Karpas-422 (cell line): Measurements from ENCODE around the gene HSD17B4. TPM values are rescaled to one million over a fixed set of nuclear protein-coding genes. Genes with fewer than 3 reads are reported as not detected.

Experiments used
- DNase-seq: peaks from one replicate; pipeline ENCODE4 v3.0.0-alpha.2; 2015
- H2AFZ ChIP-seq: fragments of 200-600 bp; sonication (generic); 2 replicates; pipeline ENCODE4 v1.6.1; 2014; ENCODE audit warnings: antibody characterized with exemption, low read length, mixed read lengths
- H3K27ac ChIP-seq: fragments of 200-600 bp; sonication (generic); 2 replicates; pipeline ENCODE4 v1.5.1; 2014; ENCODE audit warnings: mild to moderate bottlenecking, low read length, moderate library complexity
- H3K27me3 ChIP-seq: fragments of 200-600 bp; sonication (generic); 2 replicates; pipeline ENCODE4 v1.6.1; 2014; ENCODE audit warnings: low read length, mixed read lengths
- H3K36me3 ChIP-seq: fragments of 200-600 bp; sonication (generic); 2 replicates; pipeline ENCODE4 v1.6.1; 2014; ENCODE audit warnings: low read length, mixed read lengths; ENCODE audit not compliant: insufficient read depth
- H3K4me1 ChIP-seq: fragments of 200-600 bp; sonication (generic); 2 replicates; pipeline ENCODE4 v1.6.1; 2014; ENCODE audit warnings: mild to moderate bottlenecking, low read length, mixed read lengths
- H3K4me2 ChIP-seq: fragments of 200-600 bp; sonication (generic); 2 replicates; pipeline ENCODE4 v1.6.1; 2014; ENCODE audit warnings: low read length, low read depth, mild to moderate bottlenecking; ENCODE audit not compliant: poor library complexity, severe bottlenecking
- H3K4me3 ChIP-seq: fragments of 200-600 bp; sonication (generic); 2 replicates; pipeline ENCODE4 v1.5.1; 2014; ENCODE audit warnings: mild to moderate bottlenecking, antibody characterized with exemption, low read length, mixed read lengths
- H3K79me2 ChIP-seq: fragments of 200-600 bp; sonication (generic); 2 replicates; pipeline ENCODE4 v1.6.1; 2014; ENCODE audit warnings: mild to moderate bottlenecking, low read length, mixed read lengths
- H3K9ac ChIP-seq: fragments of 200-600 bp; sonication (generic); 2 replicates; pipeline ENCODE4 v1.6.0; 2014; ENCODE audit warnings: low read length
- H3K9me2 ChIP-seq: fragments of 200-600 bp; sonication (generic), shearing (Covaris generic); replicated peaks from 2 replicates; pipeline ENCODE4 v1.6.0; 2014; ENCODE audit warnings: mild to moderate bottlenecking, low read length, moderate library complexity; ENCODE audit not compliant: insufficient read depth
- H3K9me3 ChIP-seq: fragments of 300-700, 200-600 bp; sonication (generic); 2 replicates; pipeline ENCODE4 v1.6.1; 2014; ENCODE audit warnings: low read length, mixed read lengths
- H4K20me1 ChIP-seq: fragments of 200-600 bp; sonication (generic); 2 replicates; pipeline ENCODE4 v1.6.1; 2014; ENCODE audit warnings: mild to moderate bottlenecking, antibody characterized with exemption, low read length, low read depth; ENCODE audit not compliant: insufficient read depth
- total RNA-seq: library from RNA; depleted of rRNA; stranded (reverse); fragments of >200 nt; shearing (Covaris generic); gene quantifications from 2 replicates; pipeline ENCODE4 v1.2.3, GENCODE V29; 2014; ENCODE audit warnings: low replicate concordance; rRNA removed

HSD17B4 gene
- 57.6 and 127 TPM in 2 replicates for total RNA-seq

GRCh38 chr5:119452373-119453039 is at the start of gene HSD17B4:
Gene HSD17B4 (plus strand): TSS chr5:119452497. CDS start chr5:119452576, 79 bp downstream.
- peak; percentile 94 for DNase-seq
- no peaks in the 10 kb centered on the region for H3K9me3 ChIP-seq
- peaks cover 21% of the 10 kb centered on the region for H3K79me2 ChIP-seq
- peak within 1 kb of the TSS; percentile 73 for H2AFZ ChIP-seq
- H3K36me3 ChIP-seq = no peaks in the 10 kb centered on the region
- H3K4me1 ChIP-seq = peaks cover 18% of the 10 kb centered on the region
- H3K4me2 ChIP-seq = peak within 1 kb of the TSS; percentile 89
- peak within 1 kb of the TSS; percentile 82 for H3K4me3 ChIP-seq
- peak within 1 kb of the TSS; percentile 76 for H3K9ac ChIP-seq
- no peaks in the 10 kb centered on the region for H3K9me2 ChIP-seq
- H3K27ac ChIP-seq = no peak within 1 kb of the TSS
- H3K27me3 ChIP-seq = no peaks in the 10 kb centered on the region
- no peaks in the 10 kb centered on the region for H4K20me1 ChIP-seq

GRCh38 chr5:119402555-119402954 is 49.7 kb upstream of the HSD17B4 start:
- Histone ChIP-seq H4K20me1 (no peaks in the 10 kb centered on the region; the same call in 1 of the 2 replicates), H3K9me2 (no peaks in the 10 kb centered on the region), H2AFZ (no peak overlapping the region), H3K9me3 (no peaks in the 10 kb centered on the region), H3K79me2 (no peaks in the 10 kb centered on the region), H3K4me2 (no peak overlapping the region), H3K27ac (no peak overlapping the region), H3K36me3 (no peaks in the 10 kb centered on the region), H3K9ac (no peak overlapping the region), H3K4me3 (no peak overlapping the region), H3K27me3 (no peaks in the 10 kb centered on the region), H3K4me1 (peaks cover 41% of the 10 kb centered on the region)
- DNase-seq = no peak

GRCh38 chr5:119404033-119404432 is 48.3 kb upstream of the HSD17B4 start:
- Histone ChIP-seq H4K20me1 (no peaks in the 10 kb centered on the region; the same call in 1 of the 2 replicates), H3K9ac (no peak overlapping the region), H3K79me2 (no peaks in the 10 kb centered on the region), H3K36me3 (no peaks in the 10 kb centered on the region), H3K4me3 (no peak overlapping the region), H3K27me3 (no peaks in the 10 kb centered on the region), H3K9me2 (no peaks in the 10 kb centered on the region), H3K4me1 (peaks cover 28% of the 10 kb centered on the region), H3K9me3 (no peaks in the 10 kb centered on the region), H2AFZ (no peak overlapping the region), H3K27ac (no peak overlapping the region), H3K4me2 (peak overlapping the region; percentile 29)
- no peak for DNase-seq

GRCh38 chr5:119405419-119405818 is 46.9 kb upstream of the HSD17B4 start:
- no peak overlapping the region for H3K4me3 ChIP-seq
- H3K79me2 ChIP-seq = no peaks in the 10 kb centered on the region
- no peaks in the 10 kb centered on the region for H3K36me3 ChIP-seq
- no peaks in the 10 kb centered on the region for H3K27me3 ChIP-seq
- H3K4me1 ChIP-seq = peaks cover 32% of the 10 kb centered on the region
- DNase-seq = peak; percentile 39
- no peak overlapping the region for H3K4me2 ChIP-seq
- H3K27ac ChIP-seq = no peak overlapping the region
- no peaks in the 10 kb centered on the region for H3K9me2 ChIP-seq
- H3K9ac ChIP-seq = no peak overlapping the region
- no peaks in the 10 kb centered on the region; the same call in 1 of the 2 replicates for H4K20me1 ChIP-seq
- no peak overlapping the region for H2AFZ ChIP-seq
- no peaks in the 10 kb centered on the region for H3K9me3 ChIP-seq

GRCh38 chr5:119406551-119407110 is 45.7 kb upstream of the HSD17B4 start:
- peaks cover 38% of the 10 kb centered on the region for H3K4me1 ChIP-seq
- no peak overlapping the region for H3K4me3 ChIP-seq
- DNase-seq = no peak
- no peak overlapping the region for H3K4me2 ChIP-seq
- no peaks in the 10 kb centered on the region for H3K9me2 ChIP-seq
- no peaks in the 10 kb centered on the region; the same call in 1 of the 2 replicates for H4K20me1 ChIP-seq
- no peak overlapping the region for H3K9ac ChIP-seq
- no peaks in the 10 kb centered on the region for H3K79me2 ChIP-seq
- H3K36me3 ChIP-seq = no peaks in the 10 kb centered on the region
- no peaks in the 10 kb centered on the region for H3K9me3 ChIP-seq
- H2AFZ ChIP-seq = no peak overlapping the region
- no peaks in the 10 kb centered on the region for H3K27me3 ChIP-seq
- no peak overlapping the region for H3K27ac ChIP-seq

GRCh38 chr5:119409235-119409815 is 43.0 kb upstream of the HSD17B4 start:
- Histone ChIP-seq H3K4me3 (no peak overlapping the region), H3K4me1 (peaks cover 40% of the 10 kb centered on the region), H3K27ac (no peak overlapping the region), H3K79me2 (no peaks in the 10 kb centered on the region), H4K20me1 (no peaks in the 10 kb centered on the region), H3K9me2 (no peaks in the 10 kb centered on the region), H3K27me3 (no peaks in the 10 kb centered on the region), H2AFZ (no peak overlapping the region), H3K9ac (no peak overlapping the region), H3K4me2 (no peak overlapping the region), H3K36me3 (no peaks in the 10 kb centered on the region), H3K9me3 (no peaks in the 10 kb centered on the region)
- DNase-seq = peak; percentile 69

GRCh38 chr5:119410448-119411159 is 41.7 kb upstream of the HSD17B4 start:
- H2AFZ ChIP-seq = no peak overlapping the region
- H3K9me2 ChIP-seq = no peaks in the 10 kb centered on the region
- H3K79me2 ChIP-seq = no peaks in the 10 kb centered on the region
- no peak overlapping the region for H3K4me2 ChIP-seq
- no peak overlapping the region for H3K9ac ChIP-seq
- H3K4me3 ChIP-seq = no peak overlapping the region
- DNase-seq = no peak
- no peaks in the 10 kb centered on the region for H3K36me3 ChIP-seq
- no peak overlapping the region for H3K27ac ChIP-seq
- no peaks in the 10 kb centered on the region for H3K9me3 ChIP-seq
- H3K4me1 ChIP-seq = peaks cover 28% of the 10 kb centered on the region
- H3K27me3 ChIP-seq = no peaks in the 10 kb centered on the region
- no peaks in the 10 kb centered on the region for H4K20me1 ChIP-seq
